ENCODE measurements around the gene TAS2R14.

The TAS2R14 gene

DNA sequence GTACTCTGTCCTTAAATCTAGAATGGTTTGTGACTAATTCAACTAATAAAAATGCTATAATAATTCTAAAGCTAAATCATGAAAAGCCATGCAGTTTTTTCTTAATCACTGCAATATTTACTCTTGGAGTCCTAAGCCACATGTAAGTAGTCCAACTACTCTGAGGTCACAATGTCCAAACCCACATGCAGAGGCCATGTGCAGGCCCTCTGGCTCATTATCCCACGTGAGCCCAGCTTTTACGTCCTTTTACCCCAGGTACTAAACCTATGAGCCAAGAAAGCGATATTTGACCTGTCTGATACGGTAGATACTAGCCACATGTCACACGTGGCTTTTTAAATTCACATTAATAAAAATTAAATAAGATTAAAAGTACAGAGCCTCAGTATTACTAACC is 42.2 kb downstream of the TAS2R14 start:
- no peak overlapping the region for H3K4me3 ChIP-seq (ENCODE audit: low read length)
- DNase-seq (ENCODE audit: low read depth): no peak
- TF ChIP-seq, protein P1, sequence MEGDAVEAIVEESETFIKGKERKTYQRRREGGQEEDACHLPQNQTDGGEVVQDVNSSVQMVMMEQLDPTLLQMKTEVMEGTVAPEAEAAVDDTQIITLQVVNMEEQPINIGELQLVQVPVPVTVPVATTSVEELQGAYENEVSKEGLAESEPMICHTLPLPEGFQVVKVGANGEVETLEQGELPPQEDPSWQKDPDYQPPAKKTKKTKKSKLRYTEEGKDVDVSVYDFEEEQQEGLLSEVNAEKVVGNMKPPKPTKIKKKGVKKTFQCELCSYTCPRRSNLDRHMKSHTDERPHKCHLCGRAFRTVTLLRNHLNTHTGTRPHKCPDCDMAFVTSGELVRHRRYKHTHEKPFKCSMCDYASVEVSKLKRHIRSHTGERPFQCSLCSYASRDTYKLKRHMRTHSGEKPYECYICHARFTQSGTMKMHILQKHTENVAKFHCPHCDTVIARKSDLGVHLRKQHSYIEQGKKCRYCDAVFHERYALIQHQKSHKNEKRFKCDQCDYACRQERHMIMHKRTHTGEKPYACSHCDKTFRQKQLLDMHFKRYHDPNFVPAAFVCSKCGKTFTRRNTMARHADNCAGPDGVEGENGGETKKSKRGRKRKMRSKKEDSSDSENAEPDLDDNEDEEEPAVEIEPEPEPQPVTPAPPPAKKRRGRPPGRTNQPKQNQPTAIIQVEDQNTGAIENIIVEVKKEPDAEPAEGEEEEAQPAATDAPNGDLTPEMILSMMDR (IDR thresholded peaks at IDR 0.05; ENCODE audit: insufficient read depth, low read depth, low read length, missing control alignments): no peak

DNA sequence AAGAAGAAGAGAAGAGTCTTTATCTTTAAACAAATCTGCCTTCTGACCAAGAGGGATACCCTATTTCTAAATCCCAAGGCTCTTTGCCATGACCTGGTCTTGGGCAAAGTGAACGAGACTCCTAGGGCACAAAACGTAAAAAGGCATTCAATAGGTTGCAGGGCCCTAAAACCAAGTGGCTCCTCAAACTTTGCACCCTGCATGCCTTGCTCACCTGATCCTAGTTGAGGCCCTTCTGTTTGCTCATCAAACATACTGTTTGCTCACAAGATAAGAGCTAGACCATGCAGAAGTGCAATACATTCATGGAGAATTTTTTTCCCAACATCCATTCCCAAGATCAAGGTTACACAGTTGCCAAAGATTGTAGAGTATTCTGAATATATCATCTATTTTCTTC is 47.1 kb downstream of the TAS2R14 start:
- TF ChIP-seq, protein P1 (IDR thresholded peaks at IDR 0.05; ENCODE audit: insufficient read depth, low read depth, low read length, missing control alignments): no peak
- H3K4me3 ChIP-seq (ENCODE audit: low read length): no peak overlapping the region
- no peak for DNase-seq (ENCODE audit: low read depth)

DNA sequence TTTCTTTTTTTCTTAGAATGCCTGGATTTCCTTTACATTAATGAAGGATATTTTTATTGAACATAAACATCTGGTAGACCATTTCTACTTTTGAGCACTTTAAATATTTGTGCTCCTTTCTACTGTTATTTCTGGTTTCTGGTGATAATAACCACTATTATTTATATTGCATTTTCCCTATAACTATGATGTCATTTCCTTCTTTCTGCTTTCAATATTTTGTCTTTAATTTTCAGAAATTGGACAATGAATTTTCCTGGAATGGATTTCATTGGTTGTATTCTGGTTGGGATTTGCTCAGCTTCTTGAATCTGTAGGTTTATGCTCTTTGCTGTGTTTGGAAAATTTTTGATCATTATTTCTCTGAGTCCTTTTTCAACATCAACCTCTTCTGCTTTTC is 49.8 kb downstream of the TAS2R14 start:
- DNase-seq (ENCODE audit: low read depth): no peak
- no peak overlapping the region for H3K4me3 ChIP-seq (ENCODE audit: low read length)
- TF ChIP-seq, protein P1 (IDR thresholded peaks at IDR 0.05; ENCODE audit: insufficient read depth, low read depth, low read length, missing control alignments): no peak
